H1 (cell line): ENCODE data around the gene PODN. TPM values are rescaled to one million over a fixed set of nuclear protein-coding genes. Genes with fewer than 3 reads are reported as not detected.

ENCODE experiments used
- CTCF ChIA-PET: fragments of 300-600 bp; sonication (Branson Sonifier 250); formaldehyde crosslinking; loops from one replicate; lab custom pipeline; 2021; ENCODE audit not compliant: partially characterized antibody; lab: Charles Lee
- POLR2A ChIA-PET: fragments of 300-600 bp; sonication (Branson Sonifier 250); formaldehyde crosslinking; loops from one replicate; lab custom pipeline; 2021; ENCODE audit warnings: inconsistent platforms; ENCODE audit not compliant: partially characterized antibody; lab: Charles Lee
- DNase-seq, 2 experiments: peaks; one replicate each; pipeline versions ENCODE4 v3.0.0 to v3.0.0-alpha.2; 2010 to 2022; ENCODE audit warnings: low spot score in 2 of 2, low read depth in 1 of 2, mixed read lengths in 1 of 2
- FAIRE-seq: peaks from 2 replicates; lab custom pipeline; 2011; peaks lifted over from hg19 to GRCh38; lab: Jason Lieb, UNC
- H2AFZ ChIP-seq: 2 replicates; pipeline ENCODE4 v1.8.1; 2012; ENCODE audit warnings: low read length, inconsistent platforms
- H2AK5ac ChIP-seq: 2 replicates; pipeline ENCODE4 v1.6.1; 2013; ENCODE audit warnings: low read depth, low read length
- H2BK120ac ChIP-seq: replicated peaks from 2 replicates; pipeline ENCODE3; 2013; ENCODE audit warnings: low read depth, low read length, inconsistent platforms
- H2BK12ac ChIP-seq: 2 replicates; pipeline ENCODE4 v1.6.1; 2013; ENCODE audit warnings: low read depth, low read length
- H2BK15ac ChIP-seq: 2 replicates; pipeline ENCODE4 v1.6.1; 2013; ENCODE audit warnings: low read length
- H2BK20ac ChIP-seq: 2 replicates; pipeline ENCODE4 v1.6.1; 2013; ENCODE audit warnings: low read length
- H2BK5ac ChIP-seq: 2 replicates; pipeline ENCODE4 v1.6.1; 2013; ENCODE audit warnings: low read depth, low read length
- H3K14ac ChIP-seq: 2 replicates; pipeline ENCODE4 v1.6.1; 2013; ENCODE audit warnings: inconsistent platforms; ENCODE audit not compliant: insufficient read length
- H3K18ac ChIP-seq: 2 replicates; pipeline ENCODE4 v1.6.1; 2013; ENCODE audit warnings: low read length; ENCODE audit errors: extremely low read depth
- H3K23ac ChIP-seq: 2 replicates; pipeline ENCODE4 v1.6.1; 2013; ENCODE audit warnings: inconsistent platforms; ENCODE audit not compliant: insufficient read length
- H3K23me2 ChIP-seq: 2 replicates; pipeline ENCODE4 v1.6.1; 2013; ENCODE audit warnings: low read depth, low read length
- H3K27ac ChIP-seq: 2 replicates; pipeline ENCODE4 v1.6.1; 2011; ENCODE audit warnings: low read depth, low read length, inconsistent platforms
- H3K27me3 ChIP-seq, 4 experiments: replicated peaks in 1 of 4; 1 replicate in 1 of 4; 2 replicates in 3 of 4; pipeline versions ENCODE4 v1.6.1 to v1.8.1; 2011 to 2013; ENCODE audit warnings: low read length in 3 of 4, mild to moderate bottlenecking in 3 of 4, inconsistent platforms in 2 of 4, mixed read lengths in 2 of 4, moderate library complexity in 1 of 4; ENCODE audit not compliant: control insufficient read depth in 3 of 4, insufficient read depth in 3 of 4; ENCODE audit errors: extremely low read depth in 1 of 4
- H3K36me3 ChIP-seq, 4 experiments: 2 replicates each; pipeline versions ENCODE4 v1.6.1 to v1.8.1; 2011 to 2013; ENCODE audit warnings: mild to moderate bottlenecking in 4 of 4, low read length in 3 of 4, moderate library complexity in 2 of 4, control low read depth in 1 of 4, inconsistent platforms in 1 of 4; ENCODE audit not compliant: insufficient read depth in 4 of 4, control insufficient read depth in 2 of 4
- H3K4ac ChIP-seq: replicated peaks from 2 replicates; pipeline ENCODE3; 2013; ENCODE audit warnings: low read length, low read depth, mixed read lengths, inconsistent platforms; ENCODE audit not compliant: insufficient read length
- H3K4me1 ChIP-seq, 4 experiments: replicated peaks in 1 of 4; 1 replicate in 1 of 4; 2 replicates in 3 of 4; pipeline versions ENCODE4 v1.6.1 to v1.8.1; 2011 to 2013; ENCODE audit warnings: low read length in 3 of 4, inconsistent platforms in 2 of 4, mixed read lengths in 1 of 4; ENCODE audit not compliant: insufficient read depth in 4 of 4, control insufficient read depth in 3 of 4
- H3K4me2 ChIP-seq, 2 experiments: 2 replicates each; pipeline versions ENCODE4 v1.6.1 to v1.8.1; 2011 to 2013; ENCODE audit warnings: low read depth in 2 of 2, low read length in 2 of 2, control low read depth in 1 of 2, inconsistent platforms in 1 of 2, mild to moderate bottlenecking in 1 of 2; ENCODE audit not compliant: insufficient read depth in 1 of 2
- H3K4me3 ChIP-seq, 4 experiments: fragments of 200-600, 300-600 bp in 1 of 4; sonication (generic), shearing (Covaris generic), sonication (Bioruptor Twin) in 1 of 4; 2 replicates each; pipeline versions ENCODE4 v1.5.1 to v1.8.1; 2011 to 2016; ENCODE audit warnings: low read length in 4 of 4, low read depth in 3 of 4, control low read depth in 2 of 4, inconsistent platforms in 2 of 4, mild to moderate bottlenecking in 2 of 4, mixed read lengths in 1 of 4, moderate library complexity in 1 of 4; ENCODE audit not compliant: insufficient read depth in 2 of 4; ENCODE audit errors: extremely low read depth in 1 of 4
- H3K56ac ChIP-seq: replicated peaks from 2 replicates; pipeline ENCODE3; 2013; ENCODE audit warnings: low read depth, mild to moderate bottlenecking, mixed read lengths, low read length, inconsistent platforms; ENCODE audit not compliant: insufficient read length
- H3K79me1 ChIP-seq: 2 replicates; pipeline ENCODE4 v1.6.1; 2013; ENCODE audit warnings: low read depth, low read length, control low read depth
- H3K79me2 ChIP-seq, 2 experiments: 2 replicates each; pipeline versions ENCODE4 v1.6.1 to v1.8.1; 2012 to 2013; ENCODE audit warnings: low read length in 2 of 2, mild to moderate bottlenecking in 2 of 2, inconsistent platforms in 1 of 2; ENCODE audit not compliant: insufficient read depth in 2 of 2, control insufficient read depth in 1 of 2
- H3K9ac ChIP-seq, 4 experiments: replicated peaks in 1 of 4; 1 replicate in 1 of 4; 2 replicates in 3 of 4; pipeline versions ENCODE4 v1.6.1 to v1.8.1; 2011 to 2013; ENCODE audit warnings: low read depth in 3 of 4, low read length in 3 of 4, control low read depth in 2 of 4, mild to moderate bottlenecking in 2 of 4, moderate library complexity in 2 of 4, inconsistent platforms in 1 of 4; ENCODE audit errors: extremely low read depth in 1 of 4
- H3K9me3 ChIP-seq, 2 experiments: 2 replicates each; pipeline versions ENCODE4 v1.6.1 to v1.8.1; 2012 to 2013; ENCODE audit warnings: mild to moderate bottlenecking in 2 of 2, moderate library complexity in 2 of 2, control low read depth in 1 of 2, inconsistent platforms in 1 of 2, low read depth in 1 of 2, low read length in 1 of 2, mixed read lengths in 1 of 2; ENCODE audit not compliant: insufficient read depth in 2 of 2
- H4K20me1 ChIP-seq, 2 experiments: replicated peaks in 1 of 2; 2 replicates each; pipeline versions ENCODE3 to v1.8.1; 2011 to 2013; ENCODE audit warnings: inconsistent platforms in 2 of 2, low read length in 2 of 2, mild to moderate bottlenecking in 1 of 2; ENCODE audit not compliant: insufficient read depth in 2 of 2, control insufficient read depth in 1 of 2
- H4K5ac ChIP-seq: 2 replicates; pipeline ENCODE4 v1.6.1; 2013; ENCODE audit warnings: low read length, low read depth, mixed read lengths, inconsistent platforms; ENCODE audit not compliant: insufficient read length
- H4K8ac ChIP-seq: 2 replicates; pipeline ENCODE4 v1.8.0; 2013; ENCODE audit warnings: mild to moderate bottlenecking, moderate library complexity, low read length, inconsistent platforms; ENCODE audit not compliant: insufficient read depth; ENCODE audit errors: extremely low read depth
- H4K91ac ChIP-seq: replicated peaks from 2 replicates; pipeline ENCODE3; 2013; ENCODE audit warnings: low read length, mixed read lengths, inconsistent platforms; ENCODE audit not compliant: insufficient read length
- CBX8 ChIP-seq: fragments of 300-800, 300-1000 bp; sonication (generic); IDR thresholded peaks from 2 replicates; pipeline ENCODE4 v1.7.1; 2016; ENCODE audit warnings: low read depth, low read length, borderline replicate concordance
- CTBP2 ChIP-seq: IDR thresholded peaks from 2 replicates; pipeline ENCODE4 v1.7.0; 2011; ENCODE audit warnings: borderline replicate concordance, mild to moderate bottlenecking, moderate library complexity, mixed read lengths, low read length; ENCODE audit not compliant: insufficient read depth, insufficient read length
- EZH2 ChIP-seq: fragments of 200-600 bp; sonication (generic); IDR thresholded peaks from 2 replicates; pipeline ENCODE4 v1.7.1; 2012; ENCODE audit warnings: low read depth, mild to moderate bottlenecking, moderate library complexity, low read length, inconsistent platforms; ENCODE audit not compliant: severe bottlenecking
- GABPA ChIP-seq: IDR thresholded peaks from 2 replicates; pipeline ENCODE4 v1.6.1; 2011; ENCODE audit warnings: mild to moderate bottlenecking, low read length, moderate library complexity, borderline replicate concordance; ENCODE audit not compliant: insufficient read depth
- MAFK ChIP-seq: IDR thresholded peaks from 2 replicates; pipeline ENCODE4 v1.6.1; 2012; ENCODE audit warnings: low read depth, mild to moderate bottlenecking, improper control_type of control experiment, low read length
- POLR2AphosphoS5 ChIP-seq: IDR thresholded peaks from 2 replicates; pipeline ENCODE4 v1.6.1; 2011; ENCODE audit warnings: low read depth, low read length
- SP1 ChIP-seq: IDR thresholded peaks from 2 replicates; pipeline ENCODE4 v1.6.1; 2011; ENCODE audit warnings: low read depth, low read length
- TBP ChIP-seq: IDR thresholded peaks from 2 replicates; pipeline ENCODE4 v1.6.1; 2011; ENCODE audit warnings: low read depth, low read length, improper control_type of control experiment
- TCF12 ChIP-seq: IDR thresholded peaks from 2 replicates; pipeline ENCODE4 v1.6.1; 2011; ENCODE audit warnings: low read depth, mild to moderate bottlenecking, low read length
- YY1 ChIP-seq: IDR thresholded peaks from 2 replicates; pipeline ENCODE4 v1.6.1; 2011; ENCODE audit warnings: low read depth, mild to moderate bottlenecking, low read length
- WGBS, 2 experiments: shearing (Covaris generic) in 1 of 2; methylation state at CpG; one replicate each; pipeline versions ENCODE4 v1.1.6 to v1.1.7; 2013 to 2015; ENCODE audit warnings: low lambda C conversion rate in 2 of 2, mixed read lengths in 2 of 2, inconsistent platforms in 1 of 2, low coverage in 1 of 2, missing lambda C conversion rate in 1 of 2; ENCODE audit not compliant: insufficient replicate concordance in 2 of 2, insufficient coverage in 1 of 2, insufficient read length in 1 of 2; ENCODE audit errors: extremely low coverage in 1 of 2, missing lambda C conversion rate in 1 of 2; 5-methylcytosine and 5-hydroxymethylcytosine counted together
- polyA plus RNA-seq, 7 experiments: library from polyadenylated mRNA; depleted of rRNA in 3 of 7; stranded (reverse) in 5 of 7; unstranded in 2 of 7; fragments of >200 nt in 5 of 7; fragments of 200-250 nt in 2 of 7; gene quantifications; 1 replicate in 5 of 7; 2 replicates in 1 of 7; 4 replicates in 1 of 7; pipeline versions ENCODE4 v1.2.1 to v1.2.3, GENCODE V29; 2011 to 2013; ENCODE audit warnings: missing spikeins in 2 of 7, mixed read lengths in 2 of 7
- total RNA-seq: library from RNA; stranded (reverse); fragmentation: NEBNext Ultra II Directional; extraction: Animal tissue kit (Norgen Biotek cat#: 25700); gene quantifications from 2 replicates; pipeline ENCODE4 v1.2.1, GENCODE V29; 2021

PODN gene
- total and polyA plus RNA-seq, 2 of the 8 experiments (the other 6 are each of a cell fraction or from before 2014, with no cell fraction given): 0.11 to 0.17 TPM

DNA sequence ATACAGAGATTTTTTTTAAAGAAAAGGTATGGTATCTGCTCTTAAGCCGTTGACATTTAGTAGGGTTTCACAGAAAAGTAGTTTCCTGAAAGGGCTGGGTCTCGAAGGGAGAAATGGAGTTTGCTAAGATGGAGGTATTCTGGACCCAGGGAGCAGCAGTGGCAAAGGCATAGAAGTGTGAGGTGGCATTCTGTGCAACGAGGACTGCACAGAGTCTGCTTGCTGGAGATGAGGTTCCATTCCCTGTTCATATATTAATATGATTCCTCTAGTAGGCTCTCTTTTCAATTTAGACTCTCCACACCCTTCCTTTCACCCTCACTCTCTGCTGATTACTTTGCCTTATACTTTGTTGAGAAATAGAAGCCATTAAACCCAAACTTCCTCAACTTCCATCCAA is 38.5 kb upstream of the PODN start:
- Histone ChIP-seq H4K8ac (no peak overlapping the region), H3K4me2 (no peak overlapping the region), H4K91ac (no peak overlapping the region), H4K20me1 (no peaks in the 10 kb centered on the region), H3K56ac (no peak overlapping the region), H3K36me3 (no peaks in the 10 kb centered on the region), H2BK20ac (no peak overlapping the region), H3K79me1 (no peaks in the 10 kb centered on the region), H2BK15ac (no peak overlapping the region), H3K23me2 (no peaks in the 10 kb centered on the region), H2BK120ac (no peak overlapping the region), H2AFZ (no peak overlapping the region), H3K27ac (no peak overlapping the region), H3K79me2 (no peaks in the 10 kb centered on the region), H2BK5ac (no peak overlapping the region), H3K4me1 (no peaks in the 10 kb centered on the region), H3K14ac (no peak overlapping the region), H3K23ac (no peak overlapping the region), H3K4me3 (no peak overlapping the region), H3K18ac (no peak overlapping the region), H2BK12ac (no peak overlapping the region), H3K27me3 (no peaks in the 10 kb centered on the region), H4K5ac (no peak overlapping the region), H3K4ac (no peak overlapping the region), H3K9ac (no peak overlapping the region), H3K9me3 (no peaks in the 10 kb centered on the region), H2AK5ac (no peak overlapping the region)
- TF ChIP-seq GABPA: no peak
- TF ChIP-seq CTBP2: no peak
- TF ChIP-seq MAFK: no peak
- no peak for TF ChIP-seq EZH2
- TF ChIP-seq TCF12: no peak
- TF ChIP-seq SP1: no peak
- no peak for TF ChIP-seq POLR2AphosphoS5
- no peak for TF ChIP-seq TBP
- TF ChIP-seq YY1: no peak
- TF ChIP-seq CBX8: no peak
- WGBS, 2 experiments: 77% methylated on average over 3 of the region's 3 CpGs; no CpG with 5 or more reads in 1 of the 2 experiments
- CTCF ChIA-PET: no interaction called here
- FAIRE-seq (no peak), DNase-seq (no peak)
- POLR2A ChIA-PET: no interaction called here
